ENCODE data around the gene ALKBH8.

DNA sequence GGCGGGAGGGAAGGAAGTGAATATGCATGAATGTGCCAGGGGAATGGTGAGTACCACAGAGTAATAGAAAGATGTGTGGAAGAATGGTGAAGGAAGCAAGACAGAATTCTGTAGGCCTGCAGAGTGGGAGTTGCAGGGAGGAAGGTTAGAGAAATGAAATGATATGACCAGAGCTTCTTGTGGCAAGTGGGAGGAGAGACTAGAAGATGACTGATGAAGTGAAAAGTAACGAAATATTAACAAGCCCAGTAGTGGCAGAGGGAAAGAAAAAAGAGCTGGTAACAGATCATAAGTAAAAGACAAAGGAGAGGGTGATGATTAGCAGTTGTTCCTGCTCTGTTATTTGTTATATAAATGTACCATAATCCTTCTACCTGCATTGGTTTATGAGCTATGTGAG is 1.0 kb upstream of the ALKBH8 start:
- TF ChIP-seq POLR2A (IDR thresholded peaks at IDR 0.05) = no peak
- TF ChIP-seq, protein P1, sequence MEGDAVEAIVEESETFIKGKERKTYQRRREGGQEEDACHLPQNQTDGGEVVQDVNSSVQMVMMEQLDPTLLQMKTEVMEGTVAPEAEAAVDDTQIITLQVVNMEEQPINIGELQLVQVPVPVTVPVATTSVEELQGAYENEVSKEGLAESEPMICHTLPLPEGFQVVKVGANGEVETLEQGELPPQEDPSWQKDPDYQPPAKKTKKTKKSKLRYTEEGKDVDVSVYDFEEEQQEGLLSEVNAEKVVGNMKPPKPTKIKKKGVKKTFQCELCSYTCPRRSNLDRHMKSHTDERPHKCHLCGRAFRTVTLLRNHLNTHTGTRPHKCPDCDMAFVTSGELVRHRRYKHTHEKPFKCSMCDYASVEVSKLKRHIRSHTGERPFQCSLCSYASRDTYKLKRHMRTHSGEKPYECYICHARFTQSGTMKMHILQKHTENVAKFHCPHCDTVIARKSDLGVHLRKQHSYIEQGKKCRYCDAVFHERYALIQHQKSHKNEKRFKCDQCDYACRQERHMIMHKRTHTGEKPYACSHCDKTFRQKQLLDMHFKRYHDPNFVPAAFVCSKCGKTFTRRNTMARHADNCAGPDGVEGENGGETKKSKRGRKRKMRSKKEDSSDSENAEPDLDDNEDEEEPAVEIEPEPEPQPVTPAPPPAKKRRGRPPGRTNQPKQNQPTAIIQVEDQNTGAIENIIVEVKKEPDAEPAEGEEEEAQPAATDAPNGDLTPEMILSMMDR (IDR thresholded peaks at IDR 0.05) = no peak
- TF ChIP-seq POLR2AphosphoS5 (IDR thresholded peaks at IDR 0.05) = no peak
